Astrocyte of the spinal cord (primary cell): ENCODE data around the gene CD244.

Experiments
- DNase-seq: peaks from one replicate; pipeline ENCODE4 v3.0.0; 2011; ENCODE audit warnings: low read depth, low spot score
- H3K4me3 ChIP-seq: 2 replicates; pipeline ENCODE4 v1.5.1; 2011; ENCODE audit warnings: low read depth, mild to moderate bottlenecking, low read length, moderate library complexity
- CTCF ChIP-seq: IDR thresholded peaks from 2 replicates; pipeline ENCODE4 v1.5.1; 2012; ENCODE audit warnings: low read depth, mild to moderate bottlenecking, low read length, inconsistent platforms
- in situ Hi-C: cut with HindIII; loops from 2 replicates; pipeline ENCODE4 v1.10.0; 2017; ENCODE audit warnings: low sequenced_read_pairs

The CD244 gene

GRCh38 chr1:160781186-160781766, 81.4 kb downstream of the CD244 start:
- H3K4me3 ChIP-seq = no peak overlapping the region
- in situ Hi-C loops = no loop called here
- DNase-seq = no peak
- TF ChIP-seq CTCF = no peak

- no peak for TF ChIP-seq CTCF
- in situ Hi-C loops = no loop called here
- no peak for DNase-seq
- no peak overlapping the region for H3K4me3 ChIP-seq
Observed at GRCh38 chr1:160780398-160780755, 82.3 kb downstream of the CD244 start.
